T-helper 17 cell (primary cell): ENCODE data around the gene BANF2. TPM values are rescaled to one million over a fixed set of nuclear protein-coding genes. Genes with fewer than 3 reads are reported as not detected.

ENCODE experiments used
- ATAC-seq: fragments of 150-1000 bp; cut with Tn5 transposase; 2 replicates; pipeline ENCODE4 v1.10.0; 2021; ENCODE audit warnings: mild to moderate bottlenecking, moderate library complexity
- DNase-seq, 3 donors: peaks; one replicate each; pipeline versions ENCODE4 v3.0.0 to v3.0.0-alpha.2; 2020 to 2021
- H3K9me3 ChIP-seq: one replicate; pipeline ENCODE4 v1.7.0; 2013; ENCODE audit warnings: low read length, mild to moderate bottlenecking; ENCODE audit not compliant: control insufficient read depth, poor library complexity, severe bottlenecking
- H3K27ac Mint-ChIP-seq: one replicate; pipeline ENCODE4 v1.8.0; 2022; ENCODE audit warnings: mild to moderate bottlenecking, moderate library complexity, mixed read lengths
- H3K27me3 Mint-ChIP-seq: one replicate; pipeline ENCODE4 v1.8.0; 2022; ENCODE audit warnings: mixed read lengths
- H3K36me3 Mint-ChIP-seq: one replicate; pipeline ENCODE4 v1.8.0; 2022; ENCODE audit warnings: low read depth, mixed read lengths
- H3K4me1 Mint-ChIP-seq: one replicate; pipeline ENCODE4 v1.8.0; 2022; ENCODE audit warnings: mild to moderate bottlenecking, mixed read lengths
- H3K4me3 Mint-ChIP-seq: one replicate; pipeline ENCODE4 v1.8.0; 2022; ENCODE audit warnings: mild to moderate bottlenecking, moderate library complexity, mixed read lengths
- total RNA-seq, 4 donors: library from RNA in 2 of 4; stranded (reverse) in 2 of 4; gene quantifications; one replicate each; pipeline ENCODE4 v1.2.3 and lab custom pipeline; 2022 to 2026

Gene BANF2
- total RNA-seq, 2 donors from 2014 or later: not detected

DNA sequence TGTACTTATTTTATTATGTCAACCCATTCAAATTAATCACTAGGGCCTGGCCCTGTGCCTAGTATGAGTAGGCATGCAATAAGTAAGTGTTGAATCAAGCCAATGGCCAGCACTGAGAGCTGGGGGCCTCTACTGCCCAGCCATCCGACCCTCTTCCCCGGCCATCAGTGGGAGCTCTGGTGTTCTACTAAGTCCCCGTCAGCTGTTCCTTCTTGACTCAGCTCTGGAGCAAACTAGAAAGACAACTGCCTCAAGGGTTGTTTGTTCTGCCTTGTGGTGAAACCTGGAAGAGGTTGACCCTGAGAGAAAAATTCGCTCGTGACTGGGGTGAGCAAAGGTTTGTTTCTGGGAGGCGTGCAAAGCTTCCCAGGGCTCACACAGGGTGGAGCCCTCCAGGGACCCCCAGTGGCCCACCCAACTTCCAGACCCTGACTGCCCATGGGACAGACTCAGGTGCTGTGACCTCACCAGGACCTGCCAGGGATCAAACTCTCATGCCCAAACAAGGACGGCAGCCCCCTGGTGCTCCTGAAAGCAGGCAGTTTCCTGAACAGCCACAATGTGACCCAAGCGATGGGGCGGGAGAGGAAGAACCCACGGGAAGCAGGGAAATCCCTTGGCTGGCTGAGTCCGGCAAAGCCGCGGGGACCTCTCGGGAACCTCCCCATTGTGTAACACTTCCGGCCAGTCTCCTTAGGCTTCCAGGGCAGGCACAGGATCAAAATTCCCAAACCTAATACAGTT is 50.4 kb downstream of the BANF2 start:
- Mint-ChIP-seq H3K27me3 (peaks cover 21% of the 10 kb centered on the region), H3K36me3 (no peaks in the 10 kb centered on the region), H3K4me1 (no peaks in the 10 kb centered on the region), H3K27ac (no peak overlapping the region), H3K4me3 (no peak overlapping the region)
- ATAC-seq (no peak), DNase-seq (no peak)
- H3K9me3 ChIP-seq: no peaks in the 10 kb centered on the region

GRCh38 chr20:17750722-17751045 is 50.9 kb downstream of the BANF2 start:
- DNase-seq (no peak), ATAC-seq (no peak)
- H3K9me3 ChIP-seq: no peaks in the 10 kb centered on the region
- Mint-ChIP-seq H3K27ac (no peak overlapping the region), H3K27me3 (peaks cover 23% of the 10 kb centered on the region), H3K36me3 (no peaks in the 10 kb centered on the region), H3K4me3 (no peak overlapping the region), H3K4me1 (no peaks in the 10 kb centered on the region)

DNA sequence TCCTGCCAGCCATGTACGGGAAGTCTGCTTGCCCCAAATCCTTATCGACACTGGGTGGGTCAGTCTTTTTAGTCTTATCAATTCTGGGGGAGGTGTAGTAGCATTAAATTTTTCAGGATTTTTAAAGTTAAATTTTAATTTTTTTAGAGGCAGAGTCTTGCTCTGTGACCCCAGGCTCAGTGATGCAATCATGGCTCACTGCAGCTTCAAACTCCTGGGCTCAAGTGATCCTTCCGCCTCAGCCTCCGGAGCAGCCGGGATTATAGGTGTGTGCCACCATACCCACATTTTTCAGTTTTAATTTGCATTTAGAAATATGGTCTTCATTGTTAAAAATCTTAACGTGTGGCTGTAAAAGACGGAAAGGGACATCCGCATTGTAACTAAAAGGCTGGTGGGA is 51.9 kb downstream of the BANF2 start:
- Mint-ChIP-seq H3K27ac (no peak overlapping the region), H3K27me3 (peaks cover 30% of the 10 kb centered on the region), H3K4me1 (no peaks in the 10 kb centered on the region), H3K4me3 (no peak overlapping the region), H3K36me3 (no peaks in the 10 kb centered on the region)
- H3K9me3 ChIP-seq: no peaks in the 10 kb centered on the region
- ATAC-seq (no peak), DNase-seq (no peak)

GRCh38 chr20:17752459-17752858 is 52.7 kb downstream of the BANF2 start:
- ATAC-seq (no peak), DNase-seq (no peak)
- H3K36me3 Mint-ChIP-seq: no peaks in the 10 kb centered on the region
- H3K9me3 ChIP-seq: no peaks in the 10 kb centered on the region
- peaks cover 29% of the 10 kb centered on the region for H3K27me3 Mint-ChIP-seq
- no peak overlapping the region for H3K4me3 Mint-ChIP-seq
- H3K27ac Mint-ChIP-seq: no peak overlapping the region
- no peaks in the 10 kb centered on the region for H3K4me1 Mint-ChIP-seq

GRCh38 chr20:17753516-17753915 is 53.8 kb downstream of the BANF2 start:
- DNase-seq (no peak), ATAC-seq (no peak)
- no peaks in the 10 kb centered on the region for H3K9me3 ChIP-seq
- Mint-ChIP-seq H3K4me1 (no peaks in the 10 kb centered on the region), H3K36me3 (no peaks in the 10 kb centered on the region), H3K4me3 (no peak overlapping the region), H3K27ac (no peak overlapping the region), H3K27me3 (peaks cover 26% of the 10 kb centered on the region)

- Mint-ChIP-seq H3K4me1 (no peaks in the 10 kb centered on the region), H3K27ac (no peak overlapping the region), H3K36me3 (no peaks in the 10 kb centered on the region), H3K27me3 (peaks cover 18% of the 10 kb centered on the region), H3K4me3 (no peak overlapping the region)
- no peaks in the 10 kb centered on the region for H3K9me3 ChIP-seq
- no peak for ATAC-seq
- no peak for DNase-seq
These were observed 56.8 kb downstream of the BANF2 start for GRCh38 chr20:17756529-17756928.

DNA sequence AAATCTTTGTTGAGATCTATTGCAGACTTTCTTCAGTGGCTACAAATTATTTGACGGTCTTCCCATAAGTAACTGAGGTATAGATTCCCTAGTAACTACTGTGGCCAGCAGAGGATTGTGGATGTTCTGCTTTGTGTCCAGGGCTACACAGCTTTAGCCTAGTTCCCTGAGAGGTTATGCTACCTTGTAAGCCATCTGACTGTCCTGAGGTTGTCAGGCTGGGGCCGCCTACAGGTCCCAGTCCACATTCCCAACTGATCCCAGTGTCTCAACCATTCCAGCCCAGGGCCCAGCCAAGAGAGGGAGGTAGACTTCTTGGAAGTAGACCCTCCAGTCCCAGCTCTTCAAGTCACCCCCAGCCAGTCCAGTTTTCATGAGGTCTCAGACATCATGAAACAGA is 57.7 kb downstream of the BANF2 start:
- Mint-ChIP-seq H3K27me3 (peaks cover 18% of the 10 kb centered on the region), H3K36me3 (no peaks in the 10 kb centered on the region), H3K27ac (no peak overlapping the region), H3K4me1 (no peaks in the 10 kb centered on the region), H3K4me3 (no peak overlapping the region)
- ATAC-seq (no peak), DNase-seq (no peak)
- H3K9me3 ChIP-seq: no peaks in the 10 kb centered on the region

DNA sequence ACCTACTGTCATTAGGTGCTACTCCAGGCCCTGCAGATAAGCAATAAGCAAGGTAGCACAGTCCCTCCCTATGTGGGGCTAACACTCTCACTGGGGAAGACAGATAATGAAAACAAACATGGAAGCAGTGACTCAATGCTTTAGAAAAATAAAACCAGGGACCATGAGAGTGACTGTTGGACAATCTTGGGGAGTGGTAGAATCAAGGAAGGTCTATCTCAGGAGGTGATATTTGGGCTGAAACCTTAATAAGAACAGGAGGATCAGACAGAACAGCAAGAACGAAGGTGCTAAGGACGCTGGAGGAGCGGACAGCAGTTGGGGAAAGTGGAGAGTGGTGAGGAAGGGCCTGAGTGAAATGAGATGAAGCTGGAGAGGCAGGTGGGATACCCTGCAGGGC is 58.2 kb downstream of the BANF2 start:
- Mint-ChIP-seq H3K4me3 (no peak overlapping the region), H3K27ac (no peak overlapping the region), H3K4me1 (no peaks in the 10 kb centered on the region), H3K36me3 (peaks cover 2% of the 10 kb centered on the region), H3K27me3 (peaks cover 18% of the 10 kb centered on the region)
- no peaks in the 10 kb centered on the region for H3K9me3 ChIP-seq
- DNase-seq: no peak
- ATAC-seq: no peak

GRCh38 chr20:17758512-17758911 is 58.7 kb downstream of the BANF2 start:
- H3K27ac Mint-ChIP-seq: no peak overlapping the region
- H3K36me3 Mint-ChIP-seq: peaks cover 4% of the 10 kb centered on the region
- ATAC-seq: no peak
- no peaks in the 10 kb centered on the region for H3K4me1 Mint-ChIP-seq
- no peak overlapping the region for H3K4me3 Mint-ChIP-seq
- DNase-seq: no peak
- no peaks in the 10 kb centered on the region for H3K9me3 ChIP-seq
- H3K27me3 Mint-ChIP-seq: peaks cover 17% of the 10 kb centered on the region

DNA sequence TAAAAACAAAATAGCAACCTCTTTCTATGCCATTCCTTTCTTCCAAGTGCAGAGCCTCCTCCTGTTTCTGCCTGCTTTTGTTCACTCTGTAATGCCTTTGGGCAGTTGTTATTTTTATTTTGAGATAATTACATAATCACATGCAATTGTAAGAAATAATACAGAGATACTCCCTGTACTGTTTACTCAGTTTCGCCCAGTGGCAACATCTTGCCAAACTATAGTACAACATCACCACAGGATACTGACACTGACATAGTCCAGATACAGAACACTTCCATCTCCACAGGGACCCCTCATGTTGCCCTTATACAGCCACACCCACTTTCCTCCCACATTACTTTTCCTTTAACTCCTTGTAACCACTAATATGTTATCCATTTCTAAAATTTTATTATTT is 59.7 kb downstream of the BANF2 start:
- Mint-ChIP-seq H3K27ac (no peak overlapping the region), H3K4me1 (no peaks in the 10 kb centered on the region), H3K27me3 (peaks cover 11% of the 10 kb centered on the region), H3K4me3 (no peak overlapping the region), H3K36me3 (peaks cover 4% of the 10 kb centered on the region)
- ATAC-seq: no peak
- H3K9me3 ChIP-seq: no peaks in the 10 kb centered on the region
- DNase-seq: no peak

DNA sequence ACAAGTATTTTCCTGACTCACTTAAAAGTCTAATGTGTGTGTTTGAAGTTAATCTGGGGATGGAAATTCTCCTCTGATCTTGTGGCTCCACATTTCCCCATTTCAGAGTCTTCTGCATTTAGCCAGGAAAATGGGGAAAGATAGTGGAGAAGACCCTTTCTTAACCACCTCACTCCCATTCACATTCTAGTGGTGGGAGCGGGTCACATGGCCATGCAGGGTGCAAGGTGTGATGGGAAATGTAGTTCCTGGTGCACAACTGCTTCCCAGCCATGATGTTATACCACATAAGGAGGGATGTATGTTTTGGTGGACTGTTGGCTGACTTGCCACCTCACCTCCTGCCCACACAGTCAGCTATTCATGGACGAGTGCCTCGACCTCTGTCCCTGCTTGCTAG is 61.8 kb downstream of the BANF2 start:
- H3K36me3 Mint-ChIP-seq: peaks cover 4% of the 10 kb centered on the region
- H3K9me3 ChIP-seq: no peaks in the 10 kb centered on the region
- ATAC-seq (no peak), DNase-seq (no peak)
- H3K4me1 Mint-ChIP-seq: no peaks in the 10 kb centered on the region
- H3K27ac Mint-ChIP-seq: no peak overlapping the region
- H3K4me3 Mint-ChIP-seq: no peak overlapping the region
- H3K27me3 Mint-ChIP-seq: peaks cover 19% of the 10 kb centered on the region

- peaks cover 22% of the 10 kb centered on the region for H3K27me3 Mint-ChIP-seq
- ATAC-seq (no peak), DNase-seq (no peak)
- H3K27ac Mint-ChIP-seq: no peak overlapping the region
- H3K4me3 Mint-ChIP-seq: no peak overlapping the region
- peaks cover 4% of the 10 kb centered on the region for H3K36me3 Mint-ChIP-seq
- H3K9me3 ChIP-seq: no peaks in the 10 kb centered on the region
- H3K4me1 Mint-ChIP-seq: no peaks in the 10 kb centered on the region
These were observed 62.6 kb downstream of the BANF2 start for GRCh38 chr20:17762243-17762872.

DNA sequence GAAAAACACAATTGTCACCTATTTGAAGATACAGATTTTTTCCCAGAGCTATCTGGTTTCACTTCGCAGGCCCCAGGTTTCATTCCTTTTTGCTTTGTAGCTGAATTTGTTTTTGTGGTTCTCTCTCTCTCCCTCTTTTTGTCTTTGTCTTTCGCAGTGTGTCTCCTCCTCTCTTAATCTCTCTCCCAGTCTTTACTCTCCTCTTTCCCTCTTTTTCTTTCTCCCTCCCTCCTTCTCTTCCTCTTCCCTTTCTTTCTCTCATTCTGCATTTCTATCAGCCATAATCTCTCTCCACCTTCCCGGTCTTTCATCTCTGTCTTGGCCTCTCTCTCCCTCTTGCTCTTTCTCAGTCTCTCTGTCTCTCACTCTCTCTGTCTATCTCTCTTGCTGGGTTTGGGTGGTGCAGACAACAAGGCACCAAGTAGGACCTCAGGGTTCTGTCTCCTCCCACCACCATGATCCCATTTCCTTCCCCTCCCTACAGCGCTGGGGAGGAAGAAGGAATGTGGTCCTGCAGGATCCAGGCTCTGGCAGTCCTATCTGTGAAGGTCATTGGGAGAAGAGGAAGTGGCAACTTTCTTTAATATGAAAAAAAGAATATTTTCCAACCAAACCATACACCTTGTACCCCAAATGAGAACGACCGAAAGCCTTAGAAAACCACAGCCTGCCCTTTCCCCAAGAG is 63.2 kb downstream of the BANF2 start:
- no peaks in the 10 kb centered on the region for H3K9me3 ChIP-seq
- no peak overlapping the region for H3K4me3 Mint-ChIP-seq
- peaks cover 4% of the 10 kb centered on the region for H3K36me3 Mint-ChIP-seq
- peaks cover 22% of the 10 kb centered on the region for H3K27me3 Mint-ChIP-seq
- no peaks in the 10 kb centered on the region for H3K4me1 Mint-ChIP-seq
- no peak for DNase-seq
- ATAC-seq: no peak
- no peak overlapping the region for H3K27ac Mint-ChIP-seq

- Mint-ChIP-seq H3K36me3 (peaks cover 4% of the 10 kb centered on the region), H3K27me3 (peaks cover 22% of the 10 kb centered on the region), H3K4me3 (no peak overlapping the region), H3K4me1 (no peaks in the 10 kb centered on the region), H3K27ac (no peak overlapping the region)
- no peaks in the 10 kb centered on the region for H3K9me3 ChIP-seq
- DNase-seq (no peak), ATAC-seq (no peak)
These were observed 65.3 kb downstream of the BANF2 start for GRCh38 chr20:17765017-17765416.
